ENCODE results near the gene MAP3K3.

The MAP3K3 gene

DNA sequence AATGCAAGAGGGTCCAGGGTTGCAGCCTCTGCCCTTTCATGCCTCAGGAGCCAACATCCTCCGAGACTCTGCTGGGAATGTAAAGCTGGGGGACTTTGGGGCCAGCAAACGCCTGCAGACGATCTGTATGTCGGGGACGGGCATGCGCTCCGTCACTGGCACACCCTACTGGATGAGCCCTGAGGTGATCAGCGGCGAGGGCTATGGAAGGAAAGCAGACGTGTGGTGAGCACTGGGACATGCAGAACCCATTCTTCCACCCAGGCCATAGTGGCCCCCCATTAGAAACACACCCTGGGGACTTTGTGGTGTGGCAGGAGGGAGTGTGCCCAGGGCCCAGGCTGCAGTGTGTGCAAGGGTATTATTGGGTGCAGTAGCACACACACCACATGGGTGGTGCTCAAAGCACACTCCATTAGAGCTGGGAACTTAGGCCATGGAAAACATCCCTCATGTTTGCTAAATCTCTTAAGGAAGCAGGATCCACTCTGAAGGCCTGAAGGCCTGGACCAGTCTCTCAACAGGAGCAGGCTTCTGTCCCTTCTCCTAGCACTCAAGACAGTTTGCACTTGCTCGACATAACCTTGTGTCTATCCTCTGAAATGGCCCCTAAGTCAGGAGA is 70.1 kb downstream of the MAP3K3 start:
- H4K8ac ChIP-seq (ENCODE audit: low read depth, low read length): no peak overlapping the region
- no peak overlapping the region for H3K4me3 ChIP-seq (ENCODE audit: low read length)
- peaks cover 4% of the 10 kb centered on the region for H3K79me1 ChIP-seq (ENCODE audit: low read length)
- no peak overlapping the region for H3K18ac ChIP-seq (ENCODE audit: low read length)
- no peaks in the 10 kb centered on the region for H3K79me2 ChIP-seq (ENCODE audit: control insufficient read depth, insufficient read depth, low read length)
- no peak overlapping the region for H2BK5ac ChIP-seq (ENCODE audit: low read length)
- no peak overlapping the region for H2AK5ac ChIP-seq (ENCODE audit: low read length)
- H3K27ac ChIP-seq (ENCODE audit: low read depth, low read length): no peak overlapping the region
- no peak overlapping the region for H3K23ac ChIP-seq (ENCODE audit: low read length)
- H3K36me3 ChIP-seq (ENCODE audit: control insufficient read depth, insufficient read depth, low read length): peaks cover 22% of the 10 kb centered on the region
- DNase-seq: no peak
- H4K5ac ChIP-seq (ENCODE audit: low read length): no peak overlapping the region
- H2BK120ac ChIP-seq (ENCODE audit: low read depth, low read length): no peak overlapping the region
- no peak overlapping the region for H2BK15ac ChIP-seq (replicated peaks; ENCODE audit: low read depth)
- peaks cover 3% of the 10 kb centered on the region for H3K4me1 ChIP-seq (ENCODE audit: control insufficient read depth, low read depth, low read length)
- no peak overlapping the region for H3K9ac ChIP-seq (ENCODE audit: low read length)
- H3K4me2 ChIP-seq (ENCODE audit: low read length): no peak overlapping the region
- no peak overlapping the region for H3K56ac ChIP-seq (ENCODE audit: low read length)
- WGBS (ENCODE audit: extremely low coverage, insufficient coverage, low lambda C conversion rate): no CpG with 5 or more reads among the region's 11 CpGs
- no peaks in the 10 kb centered on the region for H3K27me3 ChIP-seq (ENCODE audit: insufficient read depth, low read length, poor library complexity)
- H3K4ac ChIP-seq (ENCODE audit: low read depth, low read length): no peak overlapping the region

GRCh38 chr17:63693411-63694113 is 71.3 kb downstream of the MAP3K3 start:
- no peak overlapping the region for H3K27ac ChIP-seq (ENCODE audit: low read depth, low read length)
- H3K36me3 ChIP-seq (ENCODE audit: control insufficient read depth, insufficient read depth, low read length): peaks cover 23% of the 10 kb centered on the region

DNA sequence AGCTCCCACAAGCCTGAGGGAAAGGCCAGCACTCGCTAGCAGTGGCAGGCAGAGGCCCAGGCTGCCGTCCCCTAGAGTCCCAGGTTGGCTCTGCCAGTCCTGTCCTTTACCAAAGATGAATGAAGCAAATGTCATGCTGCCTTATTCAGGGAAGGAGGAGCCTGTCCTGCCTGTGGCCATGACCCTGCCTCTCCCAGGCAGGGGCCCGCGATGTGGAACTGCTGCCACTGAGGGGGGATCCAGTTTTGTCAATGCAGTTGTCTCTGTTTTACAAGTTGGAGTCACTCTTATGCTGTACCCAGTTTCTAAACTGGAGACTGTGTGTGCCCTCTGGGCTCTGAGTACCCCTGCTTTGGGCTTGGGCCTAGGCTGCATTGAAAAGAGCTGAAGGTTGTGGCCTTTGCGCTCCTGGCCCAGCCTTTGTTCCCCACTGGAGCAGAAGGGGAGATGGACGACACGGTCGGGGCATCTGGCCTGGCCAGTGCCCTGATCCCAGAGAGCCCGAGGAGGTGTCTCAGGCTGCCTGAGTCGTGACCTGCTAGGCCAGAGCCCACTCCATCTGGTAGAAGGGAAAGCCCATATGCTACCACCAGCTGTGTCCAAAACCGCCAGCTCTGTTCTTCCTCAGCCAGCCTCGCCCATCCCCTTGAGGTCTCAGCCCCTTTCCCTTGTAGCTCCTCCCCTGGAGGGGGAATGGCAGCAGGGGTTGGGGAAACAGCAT is 72.2 kb downstream of the MAP3K3 start:
- no peaks in the 10 kb centered on the region for H3K27me3 ChIP-seq (ENCODE audit: insufficient read depth, low read length, poor library complexity)
- no peak overlapping the region for H3K4me3 ChIP-seq (ENCODE audit: low read length)
- no peak overlapping the region for H2BK120ac ChIP-seq (ENCODE audit: low read depth, low read length)
- H4K5ac ChIP-seq (ENCODE audit: low read length): no peak overlapping the region
- peak overlapping the region; percentile 7 for H3K56ac ChIP-seq (ENCODE audit: low read length)
- no peak overlapping the region for H3K27ac ChIP-seq (ENCODE audit: low read depth, low read length)
- peak; percentile 77 for DNase-seq
- no peak overlapping the region for H2BK5ac ChIP-seq (ENCODE audit: low read length)
- H3K4me2 ChIP-seq (ENCODE audit: low read length): no peak overlapping the region
- peaks cover 12% of the 10 kb centered on the region for H3K79me1 ChIP-seq (ENCODE audit: low read length)
- H2AK5ac ChIP-seq (ENCODE audit: low read length): no peak overlapping the region
- no peak overlapping the region for H4K8ac ChIP-seq (ENCODE audit: low read depth, low read length)
- H3K23ac ChIP-seq (ENCODE audit: low read length): no peak overlapping the region
- no peak overlapping the region for H3K18ac ChIP-seq (ENCODE audit: low read length)
- WGBS (ENCODE audit: extremely low coverage, insufficient coverage, low lambda C conversion rate): no CpG with 5 or more reads among the region's 12 CpGs
- no peak overlapping the region for H3K4ac ChIP-seq (ENCODE audit: low read depth, low read length)
- H3K4me1 ChIP-seq (ENCODE audit: control insufficient read depth, low read depth, low read length): peaks cover 7% of the 10 kb centered on the region
- H3K9ac ChIP-seq (ENCODE audit: low read length): no peak overlapping the region
- no peak overlapping the region for H2BK15ac ChIP-seq (replicated peaks; ENCODE audit: low read depth)
- H3K79me2 ChIP-seq (ENCODE audit: control insufficient read depth, insufficient read depth, low read length): peaks cover 9% of the 10 kb centered on the region
- peaks cover 18% of the 10 kb centered on the region for H3K36me3 ChIP-seq (ENCODE audit: control insufficient read depth, insufficient read depth, low read length)

More at GRCh38 chr17:63693411-63694113, 71.3 kb downstream of the MAP3K3 start:
- Histone ChIP-seq H3K79me2 (ENCODE audit: control insufficient read depth, insufficient read depth, low read length) (peaks cover 4% of the 10 kb centered on the region), H3K79me1 (ENCODE audit: low read length) (peaks cover 12% of the 10 kb centered on the region), H2BK15ac (replicated peaks; ENCODE audit: low read depth) (no peak overlapping the region), H3K9ac (ENCODE audit: low read length) (no peak overlapping the region), H4K8ac (ENCODE audit: low read depth, low read length) (no peak overlapping the region), H3K23ac (ENCODE audit: low read length) (no peak overlapping the region), H3K27me3 (ENCODE audit: insufficient read depth, low read length, poor library complexity) (no peaks in the 10 kb centered on the region), H4K5ac (ENCODE audit: low read length) (no peak overlapping the region), H3K4me3 (ENCODE audit: low read length) (no peak overlapping the region), H3K56ac (ENCODE audit: low read length) (no peak overlapping the region), H2BK5ac (ENCODE audit: low read length) (no peak overlapping the region), H3K4me1 (ENCODE audit: control insufficient read depth, low read depth, low read length) (peaks cover 7% of the 10 kb centered on the region), H3K4ac (ENCODE audit: low read depth, low read length) (no peak overlapping the region), H3K18ac (ENCODE audit: low read length) (no peak overlapping the region), H3K4me2 (ENCODE audit: low read length) (no peak overlapping the region), H2BK120ac (ENCODE audit: low read depth, low read length) (no peak overlapping the region), H2AK5ac (ENCODE audit: low read length) (no peak overlapping the region)
- DNase-seq: no peak
- no CpG with 5 or more reads among the region's 18 CpGs for WGBS (ENCODE audit: extremely low coverage, insufficient coverage, low lambda C conversion rate)

DNA sequence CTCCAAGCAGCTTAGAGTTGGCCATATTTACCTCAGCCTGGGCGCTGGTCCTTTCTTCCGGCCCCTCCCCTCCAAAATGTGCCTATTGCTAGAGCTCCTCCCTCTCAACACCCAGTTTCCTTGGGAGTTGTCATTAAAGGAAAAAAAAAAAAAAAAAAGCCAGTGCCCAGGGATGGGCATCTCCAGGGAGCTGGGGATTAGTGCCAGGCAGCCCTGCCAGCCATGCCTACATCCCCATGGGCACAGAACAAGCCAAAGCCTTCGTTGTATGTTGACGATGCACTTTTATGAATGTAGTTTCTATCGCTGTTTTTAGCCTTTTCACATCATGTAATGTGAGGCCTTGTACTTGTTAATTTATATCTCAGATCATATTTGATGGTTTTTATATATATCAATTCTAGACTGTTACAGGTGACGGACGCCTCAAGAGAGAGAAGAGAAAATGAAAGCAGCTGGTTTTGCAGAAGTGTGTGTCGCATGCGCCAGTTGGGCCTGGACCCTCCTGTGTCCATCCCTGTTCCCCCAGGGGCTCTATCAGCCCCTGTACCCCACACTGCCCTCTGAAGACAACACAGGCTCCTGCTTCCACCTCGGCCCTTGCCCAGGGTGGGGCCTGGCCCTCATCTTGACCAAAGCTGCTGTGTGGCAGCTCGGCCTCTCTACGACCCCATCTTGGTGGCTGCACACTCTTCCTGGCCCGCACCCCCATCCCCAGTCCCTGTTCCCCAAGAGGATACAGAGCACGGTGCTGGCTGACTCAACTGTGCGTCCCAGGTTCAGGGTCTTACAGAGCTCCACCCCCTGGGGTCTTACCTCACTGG is 72.9 kb downstream of the MAP3K3 start:
- no peak overlapping the region for H3K18ac ChIP-seq (ENCODE audit: low read length)
- no peak overlapping the region for H2BK120ac ChIP-seq (ENCODE audit: low read depth, low read length)
- no peak overlapping the region for H3K27ac ChIP-seq (ENCODE audit: low read depth, low read length)
- H4K5ac ChIP-seq (ENCODE audit: low read length): no peak overlapping the region
- H3K4me2 ChIP-seq (ENCODE audit: low read length): no peak overlapping the region
- H2BK15ac ChIP-seq (replicated peaks; ENCODE audit: low read depth): no peak overlapping the region
- no peak overlapping the region for H3K9ac ChIP-seq (ENCODE audit: low read length)
- peaks cover 12% of the 10 kb centered on the region for H3K79me1 ChIP-seq (ENCODE audit: low read length)
- no peak overlapping the region for H3K56ac ChIP-seq (ENCODE audit: low read length)
- no peaks in the 10 kb centered on the region for H3K27me3 ChIP-seq (ENCODE audit: insufficient read depth, low read length, poor library complexity)
- H2AK5ac ChIP-seq (ENCODE audit: low read length): no peak overlapping the region
- no peak for DNase-seq
- H3K4ac ChIP-seq (ENCODE audit: low read depth, low read length): no peak overlapping the region
- no peak overlapping the region for H2BK5ac ChIP-seq (ENCODE audit: low read length)
- H3K79me2 ChIP-seq (ENCODE audit: control insufficient read depth, insufficient read depth, low read length): peaks cover 9% of the 10 kb centered on the region
- H4K8ac ChIP-seq (ENCODE audit: low read depth, low read length): no peak overlapping the region
- peaks cover 7% of the 10 kb centered on the region for H3K4me1 ChIP-seq (ENCODE audit: control insufficient read depth, low read depth, low read length)
- no peak overlapping the region for H3K23ac ChIP-seq (ENCODE audit: low read length)
- peaks cover 15% of the 10 kb centered on the region for H3K36me3 ChIP-seq (ENCODE audit: control insufficient read depth, insufficient read depth, low read length)
- WGBS (ENCODE audit: extremely low coverage, insufficient coverage, low lambda C conversion rate): no CpG with 5 or more reads among the region's 15 CpGs
- H3K4me3 ChIP-seq (ENCODE audit: low read length): no peak overlapping the region

DNA sequence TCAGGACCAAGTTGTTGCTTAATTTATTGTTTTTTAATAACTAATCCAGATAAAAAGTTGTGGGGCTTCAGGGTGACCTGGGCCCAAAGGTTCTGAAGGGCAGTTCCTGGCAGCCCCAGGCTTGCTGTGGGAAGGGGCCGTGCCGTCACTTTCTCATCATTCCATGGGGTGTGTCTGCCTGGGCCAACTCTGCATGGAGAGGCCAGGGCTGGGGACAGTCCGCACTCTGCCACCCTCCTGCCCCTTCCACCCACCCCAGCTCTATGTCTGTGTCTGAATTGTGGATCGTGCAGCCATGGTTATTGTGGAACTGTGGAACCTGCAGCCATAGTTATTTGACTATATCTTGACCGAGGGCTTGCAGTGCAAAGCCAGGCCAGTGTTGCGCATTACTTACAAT is 73.7 kb downstream of the MAP3K3 start:
- peaks cover 12% of the 10 kb centered on the region for H3K79me1 ChIP-seq (ENCODE audit: low read length)
- DNase-seq: no peak
- no peak overlapping the region for H3K4me2 ChIP-seq (ENCODE audit: low read length)
- H3K79me2 ChIP-seq (ENCODE audit: control insufficient read depth, insufficient read depth, low read length): peaks cover 9% of the 10 kb centered on the region
- H3K4me3 ChIP-seq (ENCODE audit: low read length): no peak overlapping the region
- WGBS (ENCODE audit: extremely low coverage, insufficient coverage, low lambda C conversion rate): no CpG with 5 or more reads among the region's 6 CpGs
- H3K18ac ChIP-seq (ENCODE audit: low read length): no peak overlapping the region
- H2BK120ac ChIP-seq (ENCODE audit: low read depth, low read length): no peak overlapping the region
- no peak overlapping the region for H2BK15ac ChIP-seq (replicated peaks; ENCODE audit: low read depth)
- H4K8ac ChIP-seq (ENCODE audit: low read depth, low read length): no peak overlapping the region
- no peak overlapping the region for H3K9ac ChIP-seq (ENCODE audit: low read length)
- H4K5ac ChIP-seq (ENCODE audit: low read length): no peak overlapping the region
- no peak overlapping the region for H3K27ac ChIP-seq (ENCODE audit: low read depth, low read length)
- H3K4me1 ChIP-seq (ENCODE audit: control insufficient read depth, low read depth, low read length): peaks cover 7% of the 10 kb centered on the region
- H3K27me3 ChIP-seq (ENCODE audit: insufficient read depth, low read length, poor library complexity): no peaks in the 10 kb centered on the region
- no peak overlapping the region for H3K23ac ChIP-seq (ENCODE audit: low read length)
- H2AK5ac ChIP-seq (ENCODE audit: low read length): no peak overlapping the region
- no peak overlapping the region for H2BK5ac ChIP-seq (ENCODE audit: low read length)
- no peak overlapping the region for H3K4ac ChIP-seq (ENCODE audit: low read depth, low read length)
- H3K36me3 ChIP-seq (ENCODE audit: control insufficient read depth, insufficient read depth, low read length): peaks cover 10% of the 10 kb centered on the region
- no peak overlapping the region for H3K56ac ChIP-seq (ENCODE audit: low read length)

Measured in mesendoderm (in vitro differentiated cells).